ENCODE measurements around the gene GNB1L.

The GNB1L gene

DNA sequence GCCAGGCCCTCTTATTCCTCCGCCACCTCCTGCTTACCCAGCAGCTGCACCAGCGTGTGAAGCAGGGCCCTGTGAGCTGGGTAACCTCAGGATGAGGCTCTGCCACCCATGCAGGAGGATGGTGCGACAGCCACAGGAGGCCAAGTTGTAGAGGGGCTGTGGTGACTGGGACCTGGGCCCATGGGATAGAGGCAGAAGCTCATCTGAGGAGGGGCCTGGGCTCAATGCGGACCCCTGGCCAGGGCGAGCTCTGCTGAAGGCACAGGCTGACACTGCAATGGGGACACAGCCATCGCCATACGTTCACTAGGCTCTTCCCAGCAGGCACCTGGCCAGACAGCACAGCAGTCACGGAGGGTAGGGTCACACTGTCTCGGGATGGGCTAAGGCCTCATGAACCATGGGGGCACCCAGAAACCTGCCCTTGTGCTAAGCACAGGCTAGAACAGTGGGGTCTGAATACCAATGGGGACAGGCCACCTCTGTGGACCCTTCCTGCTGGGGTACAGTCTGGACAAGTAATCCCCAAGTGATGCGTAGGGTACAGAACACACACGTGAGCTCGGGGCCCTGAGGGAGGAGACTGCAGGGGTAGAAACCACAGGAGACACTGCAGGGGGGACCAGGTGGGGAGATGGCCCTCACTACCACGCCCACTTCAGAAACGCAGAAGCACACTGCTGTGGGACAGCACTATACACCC lies 35.3 kb downstream of the GNB1L start:
- TF ChIP-seq, protein P1, sequence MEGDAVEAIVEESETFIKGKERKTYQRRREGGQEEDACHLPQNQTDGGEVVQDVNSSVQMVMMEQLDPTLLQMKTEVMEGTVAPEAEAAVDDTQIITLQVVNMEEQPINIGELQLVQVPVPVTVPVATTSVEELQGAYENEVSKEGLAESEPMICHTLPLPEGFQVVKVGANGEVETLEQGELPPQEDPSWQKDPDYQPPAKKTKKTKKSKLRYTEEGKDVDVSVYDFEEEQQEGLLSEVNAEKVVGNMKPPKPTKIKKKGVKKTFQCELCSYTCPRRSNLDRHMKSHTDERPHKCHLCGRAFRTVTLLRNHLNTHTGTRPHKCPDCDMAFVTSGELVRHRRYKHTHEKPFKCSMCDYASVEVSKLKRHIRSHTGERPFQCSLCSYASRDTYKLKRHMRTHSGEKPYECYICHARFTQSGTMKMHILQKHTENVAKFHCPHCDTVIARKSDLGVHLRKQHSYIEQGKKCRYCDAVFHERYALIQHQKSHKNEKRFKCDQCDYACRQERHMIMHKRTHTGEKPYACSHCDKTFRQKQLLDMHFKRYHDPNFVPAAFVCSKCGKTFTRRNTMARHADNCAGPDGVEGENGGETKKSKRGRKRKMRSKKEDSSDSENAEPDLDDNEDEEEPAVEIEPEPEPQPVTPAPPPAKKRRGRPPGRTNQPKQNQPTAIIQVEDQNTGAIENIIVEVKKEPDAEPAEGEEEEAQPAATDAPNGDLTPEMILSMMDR (IDR thresholded peaks at IDR 0.05; ENCODE audit: low read depth, low read length), result no peak
- in situ Hi-C loops (cut with HindIII; ENCODE audit: low sequenced_read_pairs), result no loop called here
- H3K4me3 ChIP-seq (ENCODE audit: low read depth, low read length), result no peak overlapping the region
- DNase-seq (ENCODE audit: low read depth, low spot score), result no peak

DNA sequence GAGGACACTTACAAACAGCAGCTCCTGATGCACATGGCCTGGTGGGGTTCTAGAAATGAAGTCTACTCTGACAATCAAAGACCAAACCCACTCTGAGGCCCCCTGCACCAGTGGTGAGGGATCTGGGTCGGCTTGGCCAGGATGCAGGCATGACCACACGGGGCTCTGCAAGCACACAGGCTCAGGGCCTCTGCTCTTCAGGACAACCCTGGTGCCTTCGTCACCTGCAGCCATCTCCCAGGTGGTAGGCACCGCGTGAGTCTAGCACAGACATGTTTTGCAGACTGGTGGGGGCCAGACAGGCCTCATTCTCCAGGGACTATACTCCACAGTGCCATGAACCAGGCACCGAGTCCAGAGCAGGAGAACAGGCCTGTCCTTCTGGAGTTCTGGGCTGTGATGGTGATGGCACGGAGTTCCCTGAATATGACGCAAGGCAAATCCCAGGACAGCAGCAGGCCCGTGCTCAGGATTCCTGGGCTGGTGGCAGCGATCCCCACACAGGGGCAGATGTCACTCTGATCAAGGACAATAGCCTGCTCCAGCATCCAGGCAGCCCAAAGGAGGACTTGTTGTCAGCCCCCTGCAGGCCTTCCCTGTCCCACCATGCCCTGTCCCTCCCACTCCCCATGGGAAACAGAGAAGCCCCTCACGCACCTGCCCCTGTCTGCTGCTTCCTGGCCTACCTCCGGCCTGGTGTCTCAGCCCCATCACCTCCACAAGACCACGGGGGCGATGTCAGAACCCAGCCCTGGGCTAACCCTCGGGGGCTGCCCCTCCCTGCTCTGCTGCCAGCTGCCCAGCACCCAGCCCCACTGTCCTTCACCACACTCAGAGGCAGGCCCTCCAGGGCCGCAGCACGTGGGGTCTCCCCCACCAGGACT lies 36.1 kb downstream of the GNB1L start:
- TF ChIP-seq, protein P1 (IDR thresholded peaks at IDR 0.05; ENCODE audit: low read depth, low read length), result no peak
- no peak overlapping the region for H3K4me3 ChIP-seq (ENCODE audit: low read depth, low read length)
- in situ Hi-C loops (cut with HindIII; ENCODE audit: low sequenced_read_pairs), result no loop called here
- DNase-seq (ENCODE audit: low read depth, low spot score), result no peak

DNA sequence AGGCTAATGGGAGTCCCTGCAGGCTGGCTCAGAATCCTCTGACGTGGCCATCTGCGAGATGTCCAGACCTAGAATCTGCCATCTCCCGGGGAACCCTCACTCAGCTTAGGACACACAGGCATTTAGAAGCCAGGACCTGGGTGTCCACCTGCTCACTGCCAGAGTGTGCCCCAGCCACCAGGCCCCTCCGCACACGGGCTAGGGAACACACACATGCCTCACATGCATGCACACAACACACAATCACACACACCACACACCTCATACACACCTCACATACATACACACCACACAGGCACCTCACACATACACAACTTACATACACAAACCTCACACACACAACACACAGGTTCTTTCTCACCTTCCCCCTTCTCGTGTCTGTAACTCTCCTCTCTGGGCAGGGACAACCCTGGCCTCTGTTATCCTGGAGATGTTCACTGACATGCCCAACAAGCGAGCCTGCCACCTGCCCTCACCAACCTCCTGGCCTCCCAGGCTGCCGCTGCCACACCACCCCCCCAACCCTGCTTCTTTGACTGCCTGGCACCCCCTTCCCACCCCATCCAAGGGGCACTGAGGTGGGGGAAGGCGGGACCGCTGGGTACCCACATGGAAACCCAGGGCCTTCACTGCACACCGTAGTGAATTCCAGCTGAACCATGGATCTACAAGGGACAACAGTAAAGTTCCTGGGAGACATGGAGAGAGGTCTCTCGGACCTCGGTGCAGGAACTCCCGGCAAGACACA lies 38.1 kb downstream of the GNB1L start:
- TF ChIP-seq, protein P1 (IDR thresholded peaks at IDR 0.05; ENCODE audit: low read depth, low read length), result no peak
- in situ Hi-C loops (cut with HindIII; ENCODE audit: low sequenced_read_pairs), result no loop called here
- no peak for DNase-seq (ENCODE audit: low read depth, low spot score)
- no peak overlapping the region for H3K4me3 ChIP-seq (ENCODE audit: low read depth, low read length)

DNA sequence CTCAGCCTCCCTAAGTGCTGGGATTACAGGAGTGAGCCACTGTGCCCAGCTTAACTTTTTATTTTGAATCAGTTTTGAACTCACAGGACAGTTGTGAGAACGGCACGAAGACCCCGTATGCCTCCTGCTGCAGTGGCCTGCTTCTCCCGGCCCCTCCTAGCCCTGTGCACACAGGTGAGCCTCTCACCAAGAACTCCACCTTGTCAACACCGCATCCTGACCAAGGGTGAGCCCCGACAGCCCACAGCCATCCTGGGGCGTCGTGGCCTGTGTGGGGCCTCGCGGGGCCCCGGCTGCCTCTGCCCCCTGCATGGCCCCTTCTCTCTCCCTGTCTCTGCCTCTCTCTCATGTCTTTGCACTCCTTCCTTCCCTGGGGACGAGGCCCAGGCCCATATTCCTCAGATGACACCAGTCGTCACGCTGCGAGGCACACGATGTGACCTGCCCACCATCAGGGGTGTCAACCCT lies 38.8 kb downstream of the GNB1L start:
- no peak for DNase-seq (ENCODE audit: low read depth, low spot score)
- TF ChIP-seq, protein P1 (IDR thresholded peaks at IDR 0.05; ENCODE audit: low read depth, low read length), result no peak
- H3K4me3 ChIP-seq (ENCODE audit: low read depth, low read length), result no peak overlapping the region
- in situ Hi-C loops (cut with HindIII; ENCODE audit: low sequenced_read_pairs), result no loop called here

DNA sequence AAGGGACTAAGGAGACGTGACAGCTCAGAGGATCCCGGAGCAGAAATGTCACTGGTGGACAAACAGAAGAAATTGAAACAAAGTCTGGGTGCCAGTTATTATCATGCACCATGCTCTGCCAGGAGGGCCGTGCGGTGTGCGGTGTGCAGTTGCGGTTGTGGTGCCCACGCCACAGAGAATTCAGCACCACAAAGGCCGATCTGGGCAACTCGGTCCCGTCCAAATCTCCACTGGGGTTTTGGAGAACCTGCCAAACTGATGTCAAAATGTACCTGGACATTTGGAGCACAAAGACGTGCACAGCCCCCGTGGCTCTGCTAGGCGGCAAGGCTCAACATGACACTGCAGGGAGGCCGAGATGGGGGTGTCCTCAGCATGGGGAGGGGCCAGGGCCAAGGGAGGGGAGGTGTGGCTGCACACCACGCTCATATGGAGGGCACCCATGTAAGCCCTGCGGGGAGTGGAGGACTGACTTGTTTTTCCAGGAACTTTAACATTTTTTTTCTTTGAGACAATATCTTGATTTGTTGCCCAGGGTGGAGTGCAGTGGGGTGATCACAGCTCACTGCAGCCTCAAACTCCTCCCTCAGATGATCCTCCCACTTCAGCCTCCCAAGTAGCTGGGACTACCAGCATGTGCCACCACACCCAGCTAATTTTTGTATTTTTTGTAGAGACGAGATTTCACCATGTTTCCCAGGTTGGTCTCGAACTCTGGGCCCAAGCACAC lies 39.4 kb downstream of the GNB1L start:
- TF ChIP-seq, protein P1 (IDR thresholded peaks at IDR 0.05; ENCODE audit: low read depth, low read length), result no peak
- H3K4me3 ChIP-seq (ENCODE audit: low read depth, low read length), result no peak overlapping the region
- no peak for DNase-seq (ENCODE audit: low read depth, low spot score)
- in situ Hi-C loops (cut with HindIII; ENCODE audit: low sequenced_read_pairs), result no loop called here

DNA sequence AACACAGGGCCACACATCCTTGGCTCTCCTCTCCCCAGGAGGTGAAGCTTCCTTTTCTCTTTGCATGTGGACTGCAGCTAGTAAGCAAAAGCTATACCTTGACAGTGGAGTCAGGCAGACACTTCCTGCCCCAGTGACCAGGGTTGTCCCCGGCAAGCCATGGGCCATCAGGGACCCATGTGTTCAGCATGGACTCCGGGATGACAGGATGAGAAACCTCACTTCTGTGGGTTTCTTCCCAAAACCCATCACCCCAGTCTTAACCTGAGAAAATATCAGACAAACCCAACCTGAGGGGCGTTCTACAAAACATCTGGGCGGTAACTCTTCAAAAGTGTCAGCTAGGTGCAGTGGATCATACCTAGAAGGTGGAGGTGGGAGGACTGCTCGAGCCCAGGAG lies 40.2 kb downstream of the GNB1L start:
- no peak for DNase-seq (ENCODE audit: low read depth, low spot score)
- in situ Hi-C loops (cut with HindIII; ENCODE audit: low sequenced_read_pairs), result no loop called here
- no peak overlapping the region for H3K4me3 ChIP-seq (ENCODE audit: low read depth, low read length)
- TF ChIP-seq, protein P1 (IDR thresholded peaks at IDR 0.05; ENCODE audit: low read depth, low read length), result no peak

Measured in astrocyte of the spinal cord (primary cell).